DND-41 (cell line): Measurements from ENCODE around the gene IL1RAP.

ENCODE experiments used
- ATAC-seq: fragments of 200-7000 bp; cut with Tn5 transposase; 3 replicates; pipeline ENCODE4 v1.9.1; 2021; ENCODE audit warnings: low read depth; ENCODE audit not compliant: insufficient read depth
- DNase-seq: peaks from one replicate; pipeline ENCODE4 v3.0.0-alpha.2; 2020
- H2AFZ ChIP-seq: 2 replicates; pipeline ENCODE4 v1.6.0; 2012; ENCODE audit warnings: low read depth, low read length
- H3K27ac ChIP-seq: 2 replicates; pipeline ENCODE4 v1.5.1; 2012; ENCODE audit warnings: low read length, inconsistent platforms
- H3K27me3 ChIP-seq: fragments of 200-600 bp; sonication (generic); 2 replicates; pipeline ENCODE4 v1.6.0; 2012; ENCODE audit warnings: low read length, mild to moderate bottlenecking, inconsistent platforms; ENCODE audit not compliant: insufficient read depth, poor library complexity
- H3K36me3 ChIP-seq: 2 replicates; pipeline ENCODE4 v1.5.1; 2012; ENCODE audit warnings: low read length, inconsistent platforms; ENCODE audit not compliant: insufficient read depth
- H3K4me1 ChIP-seq: 2 replicates; pipeline ENCODE4 v1.5.1; 2012; ENCODE audit warnings: mild to moderate bottlenecking, low read length; ENCODE audit not compliant: insufficient read depth
- H3K4me2 ChIP-seq: 2 replicates; pipeline ENCODE4 v1.6.0; 2012; ENCODE audit warnings: mild to moderate bottlenecking, moderate library complexity, low read length, inconsistent platforms; ENCODE audit not compliant: insufficient read depth
- H3K4me3 ChIP-seq, 2 experiments: fragments of 200-600 bp in 1 of 2; shearing (Covaris generic) in 1 of 2; 2 replicates each; pipeline ENCODE4 v1.5.1; 2012 to 2016; ENCODE audit warnings: inconsistent platforms in 2 of 2, low read length in 2 of 2, mild to moderate bottlenecking in 2 of 2, low read depth in 1 of 2, moderate library complexity in 1 of 2
- H3K79me2 ChIP-seq: 2 replicates; pipeline ENCODE4 v1.6.0; 2012; ENCODE audit warnings: low read length, inconsistent platforms; ENCODE audit not compliant: insufficient read depth
- H3K9ac ChIP-seq: 2 replicates; pipeline ENCODE4 v1.6.0; 2012; ENCODE audit warnings: low read depth, mild to moderate bottlenecking, inconsistent platforms, low read length, moderate library complexity
- H3K9me3 ChIP-seq: 2 replicates; pipeline ENCODE4 v1.5.1; 2012; ENCODE audit warnings: low read length, moderate library complexity, mild to moderate bottlenecking, inconsistent platforms; ENCODE audit not compliant: insufficient read depth, severe bottlenecking
- H4K20me1 ChIP-seq: 2 replicates; pipeline ENCODE4 v1.6.0; 2012; ENCODE audit warnings: low read length; ENCODE audit not compliant: insufficient read depth
- CTCF ChIP-seq: IDR thresholded peaks from 2 replicates; pipeline ENCODE4 v1.5.1; 2012; ENCODE audit warnings: borderline replicate concordance, low read length, moderate library complexity, mild to moderate bottlenecking; ENCODE audit not compliant: poor library complexity, severe bottlenecking; ENCODE audit errors: extremely low read depth
- EZH2 ChIP-seq: IDR thresholded peaks from 3 replicates; pipeline ENCODE4 v1.6.1; 2012; ENCODE audit warnings: borderline replicate concordance, low read depth, mild to moderate bottlenecking, moderate library complexity, low read length, inconsistent platforms; ENCODE audit not compliant: severe bottlenecking

The IL1RAP gene

GRCh38 chr3:190595179-190595795, 81.4 kb downstream of the IL1RAP start:
- H3K27me3 ChIP-seq, result no peaks in the 10 kb centered on the region
- H3K27ac ChIP-seq, result no peak overlapping the region
- no peaks in the 10 kb centered on the region for H4K20me1 ChIP-seq
- no peaks in the 10 kb centered on the region for H3K36me3 ChIP-seq
- H3K9me3 ChIP-seq, result no peaks in the 10 kb centered on the region
- H3K9ac ChIP-seq, result no peak overlapping the region
- DNase-seq (no peak), ATAC-seq (no peak)
- H3K4me3 ChIP-seq, result no peak overlapping the region
- H3K4me2 ChIP-seq, result no peak overlapping the region
- no peak for TF ChIP-seq CTCF
- TF ChIP-seq EZH2, result no peak
- no peaks in the 10 kb centered on the region; the same call in 1 of the 2 replicates for H3K79me2 ChIP-seq
- no peaks in the 10 kb centered on the region for H3K4me1 ChIP-seq
- H2AFZ ChIP-seq, result no peak overlapping the region

- no peak for TF ChIP-seq EZH2
- TF ChIP-seq CTCF, result no peak
Measured at GRCh38 chr3:190595807-190596206, 81.9 kb downstream of the IL1RAP start.

GRCh38 chr3:190596349-190597285, 82.7 kb downstream of the IL1RAP start:
- H3K4me3 ChIP-seq, result no peak overlapping the region
- H4K20me1 ChIP-seq, result no peaks in the 10 kb centered on the region
- H3K4me1 ChIP-seq, result no peaks in the 10 kb centered on the region
- H2AFZ ChIP-seq, result no peak overlapping the region
- no peaks in the 10 kb centered on the region for H3K27me3 ChIP-seq
- no peak overlapping the region for H3K4me2 ChIP-seq
- DNase-seq (no peak), ATAC-seq (no peak)
- H3K9me3 ChIP-seq, result no peaks in the 10 kb centered on the region
- peaks cover 1% of the 10 kb centered on the region; the same call in 1 of the 2 replicates for H3K79me2 ChIP-seq
- no peak overlapping the region for H3K27ac ChIP-seq
- no peaks in the 10 kb centered on the region for H3K36me3 ChIP-seq
- TF ChIP-seq EZH2, result no peak
- TF ChIP-seq CTCF, result no peak
- no peak overlapping the region for H3K9ac ChIP-seq

More at GRCh38 chr3:190595807-190596206, 81.9 kb downstream of the IL1RAP start:
- H3K4me2 ChIP-seq, result no peak overlapping the region
- ATAC-seq, result no peak
- DNase-seq, result no peak
- no peaks in the 10 kb centered on the region for H3K27me3 ChIP-seq
- no peaks in the 10 kb centered on the region for H3K36me3 ChIP-seq
- H3K9ac ChIP-seq, result no peak overlapping the region
- no peaks in the 10 kb centered on the region for H4K20me1 ChIP-seq
- no peak overlapping the region for H3K4me3 ChIP-seq
- no peak overlapping the region for H3K27ac ChIP-seq
- no peaks in the 10 kb centered on the region for H3K4me1 ChIP-seq
- H3K79me2 ChIP-seq, result no peaks in the 10 kb centered on the region; the same call in 1 of the 2 replicates
- H3K9me3 ChIP-seq, result no peaks in the 10 kb centered on the region
- H2AFZ ChIP-seq, result no peak overlapping the region
